PC-9 (cell line): Measurements from ENCODE around the gene RASGRF1. TPM values are rescaled to one million over a fixed set of nuclear protein-coding genes. Genes with fewer than 3 reads are reported as not detected.

Experiments used
- BruUV-seq: library from RNA; stranded (reverse); fragments of 400-500 nt; replicated peaks from 2 replicates; lab custom pipeline; 2021; lab: Mats Ljungman, UMichigan
- CTCF ChIA-PET: fragments of 300-600 bp; sonication (Branson Sonifier 250); formaldehyde crosslinking; loops from one replicate; lab custom pipeline; 2022; ENCODE audit warnings: antibody characterized with exemption; lab: Charles Lee
- POLR2A ChIA-PET: fragments of 300-600 bp; sonication (Branson Sonifier 250); formaldehyde crosslinking; loops from one replicate; lab custom pipeline; 2022; ENCODE audit warnings: antibody characterized with exemption; ENCODE audit not compliant: unreplicated experiment; lab: Charles Lee
- DNase-seq, 2 experiments: peaks; one replicate each; pipeline versions ENCODE4 v3.0.0 to v3.0.0-alpha.2; 2015 to 2022; ENCODE audit warnings: mixed read lengths in 1 of 2
- H2AFZ ChIP-seq: fragments of 200-600 bp; sonication (generic); 2 replicates; pipeline ENCODE4 v1.8.1; 2017; ENCODE audit warnings: antibody characterized with exemption
- H3F3A ChIP-seq: fragments of 200-600 bp; sonication (generic); 2 replicates; pipeline ENCODE4 v1.8.1; 2017; ENCODE audit warnings: antibody characterized with exemption, mild to moderate bottlenecking, low read depth; ENCODE audit not compliant: insufficient read depth
- H3K27ac ChIP-seq: fragments of 200-600 bp; sonication (generic); 2 replicates; pipeline ENCODE4 v1.6.1; 2016; ENCODE audit warnings: mixed run types
- H3K27me3 ChIP-seq: fragments of 200-600 bp; sonication (generic); 2 replicates; pipeline ENCODE4 v1.6.1; 2016; ENCODE audit warnings: low read depth, mixed run types; ENCODE audit not compliant: insufficient read depth
- H3K36me3 ChIP-seq: fragments of 200-600 bp; sonication (generic); 2 replicates; pipeline ENCODE4 v1.6.1; 2016; ENCODE audit warnings: low read depth, mixed run types
- H3K4me1 ChIP-seq: fragments of 200-600 bp; sonication (generic); replicated peaks from 2 replicates; pipeline ENCODE4 v1.6.1; 2016; ENCODE audit warnings: mixed run types; ENCODE audit not compliant: insufficient read depth
- H3K4me2 ChIP-seq: fragments of 200-600 bp; sonication (generic); 2 replicates; pipeline ENCODE4 v1.6.1; 2017; ENCODE audit warnings: mixed run types
- H3K4me3 ChIP-seq: fragments of 200-600 bp; sonication (generic); 2 replicates; pipeline ENCODE4 v1.6.1; 2016; ENCODE audit warnings: mixed run types
- H3K79me2 ChIP-seq: fragments of 200-600 bp; sonication (generic); 2 replicates; pipeline ENCODE4 v1.6.1; 2017; ENCODE audit warnings: low read depth, mixed run types
- H3K9me2 ChIP-seq: fragments of 200-600 bp; sonication (generic); 2 replicates; pipeline ENCODE4 v1.8.1; 2017; ENCODE audit warnings: mild to moderate bottlenecking; ENCODE audit not compliant: insufficient read depth
- H3K9me3 ChIP-seq: fragments of 200-600 bp; sonication (generic); 2 replicates; pipeline ENCODE4 v1.8.1; 2016; ENCODE audit warnings: low read depth; ENCODE audit not compliant: insufficient read depth
- H4K20me1 ChIP-seq: fragments of 200-600 bp; sonication (generic); 2 replicates; pipeline ENCODE4 v1.8.1; 2017; ENCODE audit not compliant: insufficient read depth
- EZH2 ChIP-seq: fragments of 200-600 bp; sonication (generic); IDR thresholded peaks from 2 replicates; pipeline ENCODE4 v1.8.0; 2017; ENCODE audit warnings: antibody characterized with exemption, low read depth
- intact Hi-C: fragments of 100-400 bp; cut with micrococcal nuclease; formaldehyde crosslinking; loops from one replicate; pipeline ENCODE4 v1.10.0; 2022; ENCODE audit not compliant: unreplicated experiment
- total RNA-seq: library from RNA; stranded (reverse); gene quantifications from 2 replicates; pipeline ENCODE4 v1.2.3, GENCODE V29; 2021
- TF ChIP-seq, protein P1 (sequence below): fragments of 200-600 bp; sonication (generic); conservative IDR thresholded peaks from 2 replicates; pipeline ENCODE4 v1.6.1; 2017; ENCODE audit warnings: mixed run types, antibody characterized with exemption, mild to moderate bottlenecking, moderate library complexity

RASGRF1 gene
- total RNA-seq, 1 experiment from 2014 or later = 6.0 TPM

DNA sequence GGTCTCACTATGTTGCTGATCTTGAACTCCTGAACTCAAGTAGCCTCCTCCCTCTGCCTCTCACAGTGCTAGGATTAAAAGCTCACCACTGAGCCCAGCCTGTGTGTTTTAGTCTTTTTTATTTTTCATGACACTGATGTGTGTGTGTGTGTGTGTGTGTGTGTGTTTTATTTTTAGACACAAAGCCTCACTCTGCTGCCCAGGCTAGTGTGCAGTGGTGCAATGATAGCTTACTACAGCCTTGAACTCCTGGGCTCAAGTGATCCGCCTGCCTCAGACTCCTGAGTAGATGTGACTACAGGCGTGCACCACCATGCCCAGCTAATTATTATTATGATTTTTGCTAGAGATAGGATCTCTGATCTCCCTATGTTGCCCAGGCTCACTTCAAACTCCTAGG, 122.5 kb downstream of the RASGRF1 start:
- Histone ChIP-seq H3K9me3 (no peaks in the 10 kb centered on the region), H3K27ac (peak overlapping the region; percentile 52), H3K4me3 (no peak overlapping the region), H3K9me2 (no peaks in the 10 kb centered on the region), H2AFZ (no peak overlapping the region), H4K20me1 (no peaks in the 10 kb centered on the region), H3K4me1 (peaks cover 52% of the 10 kb centered on the region), H3K79me2 (no peaks in the 10 kb centered on the region), H3K27me3 (no peaks in the 10 kb centered on the region), H3K36me3 (no peaks in the 10 kb centered on the region), H3F3A (peaks cover 13% of the 10 kb centered on the region), H3K4me2 (peak overlapping the region; percentile 14; the same call in 1 of the 2 replicates)
- no peak for DNase-seq
- intact Hi-C loops = loop anchor here (1.0 kb wide), 1 partner anchor 16 kb away; no protein-coding TSS in a partner anchor
- TF ChIP-seq EZH2 = no peak
- TF ChIP-seq, protein P1, sequence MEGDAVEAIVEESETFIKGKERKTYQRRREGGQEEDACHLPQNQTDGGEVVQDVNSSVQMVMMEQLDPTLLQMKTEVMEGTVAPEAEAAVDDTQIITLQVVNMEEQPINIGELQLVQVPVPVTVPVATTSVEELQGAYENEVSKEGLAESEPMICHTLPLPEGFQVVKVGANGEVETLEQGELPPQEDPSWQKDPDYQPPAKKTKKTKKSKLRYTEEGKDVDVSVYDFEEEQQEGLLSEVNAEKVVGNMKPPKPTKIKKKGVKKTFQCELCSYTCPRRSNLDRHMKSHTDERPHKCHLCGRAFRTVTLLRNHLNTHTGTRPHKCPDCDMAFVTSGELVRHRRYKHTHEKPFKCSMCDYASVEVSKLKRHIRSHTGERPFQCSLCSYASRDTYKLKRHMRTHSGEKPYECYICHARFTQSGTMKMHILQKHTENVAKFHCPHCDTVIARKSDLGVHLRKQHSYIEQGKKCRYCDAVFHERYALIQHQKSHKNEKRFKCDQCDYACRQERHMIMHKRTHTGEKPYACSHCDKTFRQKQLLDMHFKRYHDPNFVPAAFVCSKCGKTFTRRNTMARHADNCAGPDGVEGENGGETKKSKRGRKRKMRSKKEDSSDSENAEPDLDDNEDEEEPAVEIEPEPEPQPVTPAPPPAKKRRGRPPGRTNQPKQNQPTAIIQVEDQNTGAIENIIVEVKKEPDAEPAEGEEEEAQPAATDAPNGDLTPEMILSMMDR = no peak
- ChIA-PET POLR2A (interaction anchor here (0.7 kb wide), 1 partner anchor 24 kb away, joined by 6 read pairs; the partner anchor contains the start of gene CTSH), CTCF (no interaction called here)
- no TSS peak for BruUV-seq

DNA sequence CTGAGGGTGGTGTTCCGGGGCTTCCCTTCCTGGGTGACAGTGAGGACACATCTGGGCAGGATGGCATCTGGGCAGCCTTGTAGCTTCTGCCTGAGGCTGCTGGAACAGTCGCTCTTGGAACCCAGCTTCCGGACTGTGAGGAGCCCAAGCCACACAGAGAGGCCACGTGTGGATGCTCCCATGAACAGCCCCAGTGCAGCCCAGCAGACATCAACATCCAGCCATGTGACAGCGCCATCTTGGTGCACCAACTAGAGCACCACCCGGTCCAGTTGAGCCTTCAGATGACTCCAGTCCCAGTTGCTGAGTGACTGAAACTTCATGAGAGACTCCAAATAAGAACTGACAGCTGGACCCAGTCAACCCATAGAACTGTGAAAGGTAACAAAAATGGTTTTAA, 130.3 kb downstream of the RASGRF1 start:
- Histone ChIP-seq H3K4me2 (no peak overlapping the region), H4K20me1 (no peaks in the 10 kb centered on the region), H3K79me2 (no peaks in the 10 kb centered on the region), H2AFZ (no peak overlapping the region), H3K36me3 (no peaks in the 10 kb centered on the region), H3K4me3 (no peak overlapping the region), H3K4me1 (no peaks in the 10 kb centered on the region), H3K27ac (no peak overlapping the region), H3F3A (no peaks in the 10 kb centered on the region), H3K27me3 (no peaks in the 10 kb centered on the region), H3K9me3 (no peaks in the 10 kb centered on the region), H3K9me2 (no peaks in the 10 kb centered on the region)
- POLR2A ChIA-PET = no interaction called here
- BruUV-seq = no TSS peak
- no peak for TF ChIP-seq EZH2
- TF ChIP-seq, protein P1 = no peak
- no peak for DNase-seq
- CTCF ChIA-PET = no interaction called here
- intact Hi-C loops = no loop called here

DNA sequence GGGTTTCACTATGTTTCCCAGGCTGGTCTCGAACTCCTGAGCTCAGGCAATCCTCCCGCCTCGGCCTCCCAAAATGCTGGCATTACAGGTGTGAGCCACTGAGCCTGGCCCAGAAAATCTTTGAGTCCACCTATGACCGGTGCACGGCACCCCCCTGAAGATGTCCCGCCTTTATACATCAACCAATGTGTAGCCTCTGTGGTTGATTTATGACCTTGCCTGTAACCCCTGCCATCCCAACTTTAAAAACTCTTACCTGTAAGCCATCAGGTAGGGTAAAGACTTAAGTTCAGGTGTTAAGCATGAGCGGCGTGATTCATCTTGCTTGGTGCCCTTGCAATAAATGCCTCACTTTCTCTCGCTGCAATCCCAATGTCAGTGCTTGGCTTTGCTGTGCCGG, 131.2 kb downstream of the RASGRF1 start:
- H3K79me2 ChIP-seq = no peaks in the 10 kb centered on the region
- BruUV-seq = no TSS peak
- TF ChIP-seq, protein P1 = no peak
- no peak for TF ChIP-seq EZH2
- H3K4me1 ChIP-seq = no peaks in the 10 kb centered on the region
- H3K9me2 ChIP-seq = no peaks in the 10 kb centered on the region
- DNase-seq = no peak
- no peaks in the 10 kb centered on the region for H3F3A ChIP-seq
- H3K36me3 ChIP-seq = no peaks in the 10 kb centered on the region
- no peak overlapping the region for H3K4me2 ChIP-seq
- H2AFZ ChIP-seq = no peak overlapping the region
- H3K4me3 ChIP-seq = no peak overlapping the region
- CTCF ChIA-PET = no interaction called here
- H3K9me3 ChIP-seq = no peaks in the 10 kb centered on the region
- no peak overlapping the region for H3K27ac ChIP-seq
- no peaks in the 10 kb centered on the region for H3K27me3 ChIP-seq
- H4K20me1 ChIP-seq = no peaks in the 10 kb centered on the region
- POLR2A ChIA-PET = no interaction called here
- intact Hi-C loops = no loop called here
